ENCODE results near the gene TMEM127.

The TMEM127 gene

GRCh38 chr2:96296925-96297324 lies 31.1 kb upstream of the TMEM127 start:
- TF ChIP-seq FOXP2 (optimal IDR thresholded peaks at IDR 0.05; ENCODE audit: borderline replicate concordance, extremely low read depth, extremely low read length, insufficient read depth) (no peak), TAF1 (IDR thresholded peaks at IDR 0.05; ENCODE audit: borderline replicate concordance, insufficient read depth, low read length) (no peak), POLR2AphosphoS5 (IDR thresholded peaks at IDR 0.05; ENCODE audit: low read depth, low read length) (no peak), REST (IDR thresholded peaks at IDR 0.05; ENCODE audit: insufficient read depth in 1 of 2, low read depth in 2 of 2, low read length in 2 of 2) (no peak), SIN3A (IDR thresholded peaks at IDR 0.05; ENCODE audit: borderline replicate concordance, insufficient read depth, low read length) (no peak)

GRCh38 chr2:96291751-96292150 lies 26.0 kb upstream of the TMEM127 start:
- TF ChIP-seq REST (IDR thresholded peaks at IDR 0.05; ENCODE audit: insufficient read depth in 1 of 2, low read depth in 2 of 2, low read length in 2 of 2) (no peak), SIN3A (IDR thresholded peaks at IDR 0.05; ENCODE audit: borderline replicate concordance, insufficient read depth, low read length) (no peak), POLR2AphosphoS5 (IDR thresholded peaks at IDR 0.05; ENCODE audit: low read depth, low read length) (no peak), FOXP2 (optimal IDR thresholded peaks at IDR 0.05; ENCODE audit: borderline replicate concordance, extremely low read depth, extremely low read length, insufficient read depth) (no peak), TAF1 (IDR thresholded peaks at IDR 0.05; ENCODE audit: borderline replicate concordance, insufficient read depth, low read length) (no peak)

GRCh38 chr2:96287273-96287856 lies 21.6 kb upstream of the TMEM127 start:
- TF ChIP-seq FOXP2 (optimal IDR thresholded peaks at IDR 0.05; ENCODE audit: borderline replicate concordance, extremely low read depth, extremely low read length, insufficient read depth) (no peak), SIN3A (IDR thresholded peaks at IDR 0.05; ENCODE audit: borderline replicate concordance, insufficient read depth, low read length) (no peak), TAF1 (IDR thresholded peaks at IDR 0.05; ENCODE audit: borderline replicate concordance, insufficient read depth, low read length) (no peak), POLR2AphosphoS5 (IDR thresholded peaks at IDR 0.05; ENCODE audit: low read depth, low read length) (no peak), REST (IDR thresholded peaks at IDR 0.05; ENCODE audit: insufficient read depth in 1 of 2, low read depth in 2 of 2, low read length in 2 of 2) (no peak)

- no peak for TF ChIP-seq POLR2AphosphoS5 (IDR thresholded peaks at IDR 0.05; ENCODE audit: low read depth, low read length)
- TF ChIP-seq REST (IDR thresholded peaks at IDR 0.05; ENCODE audit: insufficient read depth in 1 of 2, low read depth in 2 of 2, low read length in 2 of 2): no peak
- TF ChIP-seq FOXP2 (optimal IDR thresholded peaks at IDR 0.05; ENCODE audit: borderline replicate concordance, extremely low read depth, extremely low read length, insufficient read depth): no peak
- no peak for TF ChIP-seq SIN3A (IDR thresholded peaks at IDR 0.05; ENCODE audit: borderline replicate concordance, insufficient read depth, low read length)
- TF ChIP-seq TAF1 (IDR thresholded peaks at IDR 0.05; ENCODE audit: borderline replicate concordance, insufficient read depth, low read length): no peak
Measured at GRCh38 chr2:96276787-96277499, 11.1 kb upstream of the TMEM127 start.

All from PFSK-1 (cell line).